Renal cortex interstitium (tissue), 11 donors: Measurements from ENCODE around the gene ACKR3. TPM values are rescaled to one million over a fixed set of nuclear protein-coding genes. Genes with fewer than 3 reads are reported as not detected.

Experiments
- DNase-seq, 11 donors: peaks; one replicate each; pipeline ENCODE4 v3.0.0-alpha.2; 2013; ENCODE audit warnings: low read depth in 9 of 11, low spot score in 4 of 11; ENCODE audit errors: extremely low read depth in 1 of 11
- polyA plus RNA-seq, 3 donors: library from polyadenylated mRNA; unstranded; fragments of 120-200 nt; gene quantifications; one replicate each; pipeline ENCODE4 v1.2.1, GENCODE V29; 2013; ENCODE audit not compliant: insufficient read length in 3 of 3

Gene ACKR3
- polyA plus RNA-seq, 3 donors: 56.2 to 70.5 (median 60.0) TPM

DNA sequence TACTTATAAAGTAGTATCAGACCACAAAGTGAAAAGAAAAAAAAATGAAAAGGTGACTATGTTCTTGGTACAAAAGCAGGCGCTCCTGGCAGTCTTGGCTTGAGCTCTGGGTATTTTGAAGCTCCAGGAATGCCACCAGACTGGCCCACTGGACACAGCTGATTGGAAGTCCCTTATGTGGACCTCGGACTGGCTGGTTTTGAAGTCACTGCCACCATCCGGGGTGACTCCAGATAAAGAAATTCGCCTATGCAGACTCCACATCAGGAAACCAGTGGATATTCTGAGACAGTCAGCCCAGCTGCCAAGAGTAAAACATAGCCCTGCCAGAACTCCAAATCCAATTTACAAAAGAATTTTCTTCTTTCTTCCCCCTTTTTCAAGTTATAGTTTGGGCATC is 28.0 kb downstream of the ACKR3 start:
- no peak for DNase-seq

GRCh38 chr2:236599059-236599458 is 29.4 kb downstream of the ACKR3 start:
- DNase-seq: no peak

- no peak for DNase-seq
These were observed 30.5 kb downstream of the ACKR3 start for GRCh38 chr2:236600158-236600557.

DNA sequence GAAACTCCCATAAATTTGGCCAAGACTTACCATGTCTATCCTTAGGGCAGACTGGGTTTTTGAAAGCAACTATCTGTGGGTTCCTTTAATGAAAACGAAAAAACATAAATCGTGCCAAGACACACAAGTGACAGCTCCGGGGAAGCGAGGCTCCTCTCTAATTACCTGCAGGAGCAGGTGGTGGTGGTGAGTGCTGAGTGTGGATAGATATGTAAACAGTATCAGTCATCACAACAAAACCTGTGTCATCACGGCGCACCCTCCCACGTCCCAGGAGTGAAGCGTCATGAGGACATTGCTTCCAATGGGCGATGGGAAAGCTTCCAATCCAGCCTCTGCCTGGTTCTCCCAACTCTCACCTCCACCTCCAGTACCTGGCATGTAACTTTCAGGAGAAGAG is 31.3 kb downstream of the ACKR3 start:
- DNase-seq: no peak

GRCh38 chr2:236601316-236602202 is 31.9 kb downstream of the ACKR3 start:
- no peak for DNase-seq

- DNase-seq: no peak
These were observed 33.1 kb downstream of the ACKR3 start for GRCh38 chr2:236602678-236603077.

DNA sequence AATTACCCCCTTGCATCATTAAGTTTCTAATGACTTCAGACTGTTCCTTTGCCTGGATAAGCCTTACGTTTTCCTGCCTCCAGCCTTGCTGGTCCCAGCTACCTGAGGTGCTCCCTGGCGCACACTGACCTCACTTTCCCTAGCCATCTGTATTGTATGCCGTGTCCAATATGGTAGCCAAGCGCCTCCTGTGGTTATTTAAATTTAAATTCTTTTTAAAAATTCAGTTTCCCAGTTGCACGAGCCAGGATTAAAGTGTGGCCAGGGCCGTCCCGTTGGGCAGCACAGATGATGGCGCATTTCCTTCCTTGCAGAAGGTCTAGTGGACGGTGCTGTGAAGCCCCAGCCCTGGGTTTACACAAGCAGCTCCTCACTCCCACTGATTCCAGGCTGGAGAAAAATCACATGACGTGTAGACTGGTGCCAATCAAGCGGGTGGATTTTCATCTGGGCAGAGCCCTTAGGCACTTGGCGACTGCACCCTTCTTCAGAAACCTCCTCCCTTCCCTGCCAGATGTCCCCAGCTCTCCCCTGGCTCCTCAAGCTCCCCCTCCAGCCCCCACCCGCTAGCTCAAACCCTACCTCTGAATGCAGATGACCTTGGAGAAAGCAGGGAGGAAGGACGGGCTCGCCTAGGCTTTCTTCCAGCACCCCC is 33.9 kb downstream of the ACKR3 start:
- no peak for DNase-seq

DNA sequence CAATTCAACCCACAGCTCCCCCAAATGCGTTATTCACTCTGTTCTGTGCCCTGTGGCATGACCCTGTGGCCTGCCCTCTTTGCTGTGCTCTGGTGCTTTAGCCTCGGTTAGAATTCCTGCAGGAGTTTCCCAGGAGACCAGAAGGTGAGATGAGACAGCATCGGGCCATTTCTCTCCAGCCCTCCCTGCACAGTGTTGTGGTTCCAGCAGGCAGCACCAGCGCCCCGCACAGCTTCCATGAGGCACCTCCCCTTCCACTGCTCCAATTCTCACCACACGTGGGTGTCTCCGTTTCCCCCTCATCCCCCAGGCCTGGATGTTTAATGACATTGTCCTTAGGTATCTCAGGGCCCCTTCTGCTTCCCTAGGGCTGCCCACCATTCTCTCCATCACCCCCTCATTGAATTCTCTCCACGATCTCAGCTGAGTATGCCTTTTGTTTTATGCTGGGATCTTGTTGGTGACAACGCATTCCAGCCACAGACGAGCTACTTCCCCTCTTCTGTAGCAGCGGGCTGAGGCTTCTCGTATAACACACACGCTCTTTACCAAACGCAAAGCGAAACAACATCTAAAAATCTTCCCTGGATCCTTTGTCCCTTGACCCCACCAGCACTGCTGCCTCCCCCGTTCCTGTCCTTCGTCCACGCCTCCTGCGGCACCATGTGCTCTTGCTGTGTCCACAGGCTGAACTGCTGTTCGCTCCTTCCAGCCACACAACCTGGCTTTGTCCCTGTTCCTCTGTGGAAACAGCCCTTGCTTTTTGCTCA is 35.1 kb downstream of the ACKR3 start:
- DNase-seq: peak in 6 of 11 donors; percentile 15 to 52 (median 40)

DNA sequence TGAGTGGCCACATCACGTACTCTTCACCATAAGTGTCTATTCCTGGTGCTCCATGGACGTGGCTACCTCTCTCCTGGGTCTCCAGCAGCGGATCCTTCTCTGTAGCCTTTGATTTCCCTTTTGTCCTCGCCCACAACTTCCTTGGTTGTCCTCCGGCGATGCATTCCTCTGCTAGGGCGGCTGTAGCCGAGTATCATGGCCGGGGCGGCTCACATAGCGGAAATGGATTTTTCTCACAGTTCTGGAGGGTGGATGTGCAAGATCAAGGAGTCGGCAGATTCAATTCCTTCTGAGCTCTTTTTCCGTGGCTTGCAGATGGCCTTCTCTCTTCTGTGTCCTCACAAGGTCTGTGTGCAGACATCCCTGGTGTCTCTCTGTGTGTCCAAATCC is 35.7 kb downstream of the ACKR3 start:
- no peak for DNase-seq

- DNase-seq: no peak
These were observed 36.4 kb downstream of the ACKR3 start for GRCh38 chr2:236606023-236606422.

GRCh38 chr2:236607471-236608187 is 38.0 kb downstream of the ACKR3 start:
- no peak for DNase-seq

GRCh38 chr2:236608188-236608525 is 38.5 kb downstream of the ACKR3 start:
- DNase-seq: no peak

DNA sequence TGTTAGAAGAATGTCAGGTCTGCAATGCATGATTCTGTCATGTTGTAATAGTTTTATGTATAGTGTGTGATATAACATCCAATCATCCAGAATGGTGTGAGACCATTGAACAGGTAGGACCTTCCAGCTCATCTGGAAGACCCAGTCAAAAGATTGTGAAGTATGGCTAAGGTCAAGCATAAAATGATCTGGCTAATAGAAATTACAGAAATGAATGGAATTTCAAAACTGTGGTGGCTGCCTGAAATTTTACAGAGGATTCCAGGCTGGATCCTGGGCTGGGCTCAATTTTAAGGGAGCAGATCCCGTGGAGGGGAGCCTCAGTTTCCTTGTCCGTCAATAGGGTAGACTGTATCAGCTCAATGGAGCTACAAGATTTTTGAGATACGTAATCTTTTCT is 39.1 kb downstream of the ACKR3 start:
- no peak for DNase-seq

GRCh38 chr2:236610991-236611821 is 41.6 kb downstream of the ACKR3 start:
- no peak for DNase-seq

DNA sequence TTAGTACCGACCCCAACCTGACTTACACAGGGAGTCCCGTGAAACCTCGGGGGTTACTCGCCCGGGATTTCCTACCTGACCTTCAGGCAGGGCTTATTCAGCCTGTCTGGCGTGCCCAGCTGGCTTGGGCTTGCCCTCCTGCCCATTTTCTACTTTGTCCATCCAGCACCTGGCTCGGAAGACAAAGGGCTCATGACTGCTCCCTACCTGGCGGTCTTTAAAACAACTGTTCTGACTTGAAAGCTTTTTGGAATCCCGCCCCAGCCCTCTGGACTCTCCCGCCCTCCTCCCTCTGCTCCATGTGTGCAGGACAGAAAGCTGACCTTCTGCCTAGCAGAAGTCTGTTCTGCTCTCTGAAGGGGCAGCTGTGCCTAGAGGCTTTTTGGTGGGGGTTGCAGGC is 43.1 kb downstream of the ACKR3 start:
- no peak for DNase-seq

DNA sequence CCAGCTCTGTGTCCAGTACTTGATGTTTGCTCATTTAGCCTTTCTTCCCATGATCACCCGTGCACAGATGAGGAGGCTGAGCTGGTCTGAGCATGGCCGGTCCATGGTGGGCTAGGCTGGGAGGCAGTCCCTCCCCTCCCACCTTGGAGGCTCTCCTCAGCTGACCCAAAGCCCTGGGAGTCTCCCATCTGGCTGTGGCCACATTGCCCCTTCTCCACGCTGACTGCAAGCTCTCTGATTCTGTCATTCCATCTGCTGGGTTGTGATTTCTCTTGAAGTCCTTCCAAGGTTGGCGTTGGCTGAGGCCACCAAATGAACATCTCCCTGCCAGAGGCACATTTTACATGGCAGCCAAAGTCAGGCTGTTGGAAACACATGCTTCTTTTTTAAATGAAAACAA is 44.0 kb downstream of the ACKR3 start:
- no peak for DNase-seq

- no peak for DNase-seq
These were observed 44.9 kb downstream of the ACKR3 start for GRCh38 chr2:236614551-236614950.

DNA sequence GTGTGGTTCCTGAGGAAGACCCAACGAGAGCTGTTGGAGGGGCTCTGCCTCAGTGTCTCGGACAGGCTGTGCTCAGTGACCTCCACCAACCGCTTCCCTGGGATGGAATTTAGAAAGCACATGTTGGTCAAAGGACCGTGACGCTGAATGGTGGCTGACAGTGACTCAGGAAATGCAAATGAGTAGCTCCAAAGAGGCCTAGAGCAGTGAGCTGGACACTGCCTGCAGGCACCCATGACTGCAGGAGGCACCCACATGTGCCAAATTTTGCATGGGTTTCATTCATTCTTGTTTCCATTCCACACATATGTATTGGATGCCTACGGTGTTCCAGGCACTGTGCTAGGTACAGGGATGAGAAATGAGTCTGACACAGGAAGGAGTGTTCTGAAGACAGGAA is 46.4 kb downstream of the ACKR3 start:
- DNase-seq: no peak

DNA sequence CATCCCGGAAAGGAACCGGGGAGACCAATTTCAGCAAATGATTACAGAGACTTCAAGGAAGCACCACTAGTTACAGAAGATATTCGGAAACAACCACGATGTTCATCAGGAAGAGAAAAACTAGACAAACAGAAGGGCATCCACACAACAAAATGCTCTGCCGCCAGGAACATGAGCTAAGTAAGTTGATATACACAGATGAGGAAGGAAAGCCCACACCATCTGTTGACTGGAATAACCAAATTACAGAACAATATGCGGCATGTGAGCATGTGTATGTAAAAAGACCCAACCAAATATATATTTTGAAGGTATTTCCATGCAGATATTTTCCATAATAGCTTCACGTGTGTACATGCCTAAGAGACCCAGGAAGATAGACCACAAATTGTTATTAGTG is 47.0 kb downstream of the ACKR3 start:
- DNase-seq: no peak
